Measurements from ENCODE around the gene POMGNT1.

The POMGNT1 gene

DNA sequence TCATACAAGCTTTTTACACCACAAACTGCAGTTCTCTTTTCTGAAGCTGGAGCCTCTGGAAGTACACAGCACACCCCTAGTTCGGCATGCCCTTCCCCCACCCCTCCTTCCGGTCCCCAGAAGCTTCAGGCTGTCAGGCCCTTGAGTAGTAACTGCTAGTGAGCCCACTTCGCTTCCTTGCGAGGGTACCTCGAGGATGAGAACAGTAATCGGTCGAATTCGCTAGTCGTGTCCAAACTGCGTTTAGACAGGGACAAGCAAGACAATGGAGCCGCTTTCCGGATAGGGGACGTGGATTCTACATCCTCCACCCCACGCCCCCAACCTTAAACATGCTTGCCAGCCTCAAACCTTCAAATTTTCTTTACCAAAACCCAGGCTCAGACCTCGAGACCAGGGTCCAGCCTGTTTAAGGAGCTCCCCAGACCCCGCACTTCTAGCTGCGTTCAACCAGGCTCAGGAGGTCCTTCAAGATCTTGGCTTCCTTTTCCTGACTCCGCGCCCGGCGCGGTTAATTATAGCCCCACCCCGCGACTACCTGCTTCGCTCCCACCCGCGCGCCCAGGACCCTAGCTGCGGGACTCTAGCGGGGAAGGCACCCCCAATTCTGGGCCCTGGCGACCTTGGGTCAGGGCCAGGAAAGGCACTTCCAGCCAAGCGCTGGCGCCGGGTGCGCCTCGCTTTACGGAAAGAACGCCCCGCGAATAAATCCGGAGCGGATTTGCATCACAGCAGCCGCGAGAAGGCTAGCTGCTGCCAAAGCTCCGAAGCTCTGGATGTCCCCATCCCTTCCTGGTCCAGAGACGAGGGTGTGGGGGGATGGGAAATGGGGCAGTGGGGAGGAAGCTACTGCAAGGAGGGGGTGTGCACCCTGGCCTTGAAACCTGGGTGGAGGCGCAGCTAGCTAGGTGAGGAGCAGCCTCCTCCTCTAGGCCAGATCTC, 31.4 kb downstream of the POMGNT1 start:
- no peaks in the 10 kb centered on the region for H3K9me3 ChIP-seq (ENCODE audit: severe bottlenecking)
- H3K27ac ChIP-seq (ENCODE audit: poor library complexity, severe bottlenecking): no peak overlapping the region
- no peak for DNase-seq (ENCODE audit: low spot score)
- H3K27me3 ChIP-seq (ENCODE audit: insufficient read depth, poor library complexity, severe bottlenecking): no peaks in the 10 kb centered on the region
- peaks cover 11% of the 10 kb centered on the region for H3K4me1 ChIP-seq (ENCODE audit: insufficient read depth, poor library complexity, severe bottlenecking)
- H3K36me3 ChIP-seq (ENCODE audit: low read depth): no peaks in the 10 kb centered on the region
- H3K4me3 ChIP-seq (ENCODE audit: severe bottlenecking): no peak overlapping the region
- no peak for ATAC-seq (ENCODE audit: low read depth)
- TF ChIP-seq, protein P1, sequence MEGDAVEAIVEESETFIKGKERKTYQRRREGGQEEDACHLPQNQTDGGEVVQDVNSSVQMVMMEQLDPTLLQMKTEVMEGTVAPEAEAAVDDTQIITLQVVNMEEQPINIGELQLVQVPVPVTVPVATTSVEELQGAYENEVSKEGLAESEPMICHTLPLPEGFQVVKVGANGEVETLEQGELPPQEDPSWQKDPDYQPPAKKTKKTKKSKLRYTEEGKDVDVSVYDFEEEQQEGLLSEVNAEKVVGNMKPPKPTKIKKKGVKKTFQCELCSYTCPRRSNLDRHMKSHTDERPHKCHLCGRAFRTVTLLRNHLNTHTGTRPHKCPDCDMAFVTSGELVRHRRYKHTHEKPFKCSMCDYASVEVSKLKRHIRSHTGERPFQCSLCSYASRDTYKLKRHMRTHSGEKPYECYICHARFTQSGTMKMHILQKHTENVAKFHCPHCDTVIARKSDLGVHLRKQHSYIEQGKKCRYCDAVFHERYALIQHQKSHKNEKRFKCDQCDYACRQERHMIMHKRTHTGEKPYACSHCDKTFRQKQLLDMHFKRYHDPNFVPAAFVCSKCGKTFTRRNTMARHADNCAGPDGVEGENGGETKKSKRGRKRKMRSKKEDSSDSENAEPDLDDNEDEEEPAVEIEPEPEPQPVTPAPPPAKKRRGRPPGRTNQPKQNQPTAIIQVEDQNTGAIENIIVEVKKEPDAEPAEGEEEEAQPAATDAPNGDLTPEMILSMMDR (IDR thresholded peaks at IDR 0.05; ENCODE audit: poor library complexity, severe bottlenecking): no peak

DNA sequence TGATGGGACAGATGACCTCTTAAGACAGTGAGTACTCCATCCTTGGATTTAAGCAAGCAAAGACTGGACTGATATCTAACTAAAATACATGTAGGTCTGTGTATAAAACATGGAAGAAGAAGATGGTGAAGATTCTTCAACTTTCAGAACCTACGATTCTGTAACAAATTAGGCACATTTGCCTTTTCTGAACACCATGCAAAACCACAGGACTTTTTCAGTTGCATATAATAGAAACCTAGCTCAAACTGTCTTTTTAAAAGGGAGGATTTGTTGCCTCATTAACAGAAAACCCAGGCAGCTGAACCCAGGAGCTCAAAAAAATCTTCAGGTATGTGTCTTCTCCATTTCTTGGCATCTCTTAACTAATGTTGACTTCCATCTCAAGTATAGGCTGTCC, 38.0 kb downstream of the POMGNT1 start:
- no peak for ATAC-seq (ENCODE audit: low read depth)
- H3K4me3 ChIP-seq (ENCODE audit: severe bottlenecking): no peak overlapping the region
- no peaks in the 10 kb centered on the region for H3K36me3 ChIP-seq (ENCODE audit: low read depth)
- TF ChIP-seq, protein P1 (IDR thresholded peaks at IDR 0.05; ENCODE audit: poor library complexity, severe bottlenecking): no peak
- H3K9me3 ChIP-seq (ENCODE audit: severe bottlenecking): no peaks in the 10 kb centered on the region
- no peak for DNase-seq (ENCODE audit: low spot score)
- no peaks in the 10 kb centered on the region for H3K4me1 ChIP-seq (ENCODE audit: insufficient read depth, poor library complexity, severe bottlenecking)
- H3K27ac ChIP-seq (ENCODE audit: poor library complexity, severe bottlenecking): no peak overlapping the region
- H3K27me3 ChIP-seq (ENCODE audit: insufficient read depth, poor library complexity, severe bottlenecking): no peaks in the 10 kb centered on the region

DNA sequence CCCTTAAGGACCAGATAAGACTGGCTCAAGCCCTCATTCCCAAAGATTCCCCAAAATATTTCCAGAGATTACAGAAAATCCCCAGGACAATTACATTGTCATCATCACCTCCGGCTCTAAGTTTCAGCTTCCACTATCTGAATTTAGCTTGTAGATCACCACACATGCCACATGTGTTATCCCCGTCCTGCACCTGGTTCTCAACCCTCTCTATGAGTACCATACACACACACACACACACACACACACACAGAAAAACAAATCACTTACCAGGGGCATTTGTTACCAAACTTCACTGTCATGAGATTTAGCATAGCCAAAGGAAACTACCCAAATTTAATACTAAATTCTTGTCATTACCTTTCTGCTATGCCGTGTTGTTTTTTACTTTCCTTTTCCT, 38.7 kb downstream of the POMGNT1 start:
- no peaks in the 10 kb centered on the region for H3K27me3 ChIP-seq (ENCODE audit: insufficient read depth, poor library complexity, severe bottlenecking)
- H3K4me1 ChIP-seq (ENCODE audit: insufficient read depth, poor library complexity, severe bottlenecking): no peaks in the 10 kb centered on the region
- H3K27ac ChIP-seq (ENCODE audit: poor library complexity, severe bottlenecking): no peak overlapping the region
- no peak overlapping the region for H3K4me3 ChIP-seq (ENCODE audit: severe bottlenecking)
- no peak for ATAC-seq (ENCODE audit: low read depth)
- no peaks in the 10 kb centered on the region for H3K36me3 ChIP-seq (ENCODE audit: low read depth)
- TF ChIP-seq, protein P1 (IDR thresholded peaks at IDR 0.05; ENCODE audit: poor library complexity, severe bottlenecking): no peak
- DNase-seq (ENCODE audit: low spot score): no peak
- H3K9me3 ChIP-seq (ENCODE audit: severe bottlenecking): no peaks in the 10 kb centered on the region

DNA sequence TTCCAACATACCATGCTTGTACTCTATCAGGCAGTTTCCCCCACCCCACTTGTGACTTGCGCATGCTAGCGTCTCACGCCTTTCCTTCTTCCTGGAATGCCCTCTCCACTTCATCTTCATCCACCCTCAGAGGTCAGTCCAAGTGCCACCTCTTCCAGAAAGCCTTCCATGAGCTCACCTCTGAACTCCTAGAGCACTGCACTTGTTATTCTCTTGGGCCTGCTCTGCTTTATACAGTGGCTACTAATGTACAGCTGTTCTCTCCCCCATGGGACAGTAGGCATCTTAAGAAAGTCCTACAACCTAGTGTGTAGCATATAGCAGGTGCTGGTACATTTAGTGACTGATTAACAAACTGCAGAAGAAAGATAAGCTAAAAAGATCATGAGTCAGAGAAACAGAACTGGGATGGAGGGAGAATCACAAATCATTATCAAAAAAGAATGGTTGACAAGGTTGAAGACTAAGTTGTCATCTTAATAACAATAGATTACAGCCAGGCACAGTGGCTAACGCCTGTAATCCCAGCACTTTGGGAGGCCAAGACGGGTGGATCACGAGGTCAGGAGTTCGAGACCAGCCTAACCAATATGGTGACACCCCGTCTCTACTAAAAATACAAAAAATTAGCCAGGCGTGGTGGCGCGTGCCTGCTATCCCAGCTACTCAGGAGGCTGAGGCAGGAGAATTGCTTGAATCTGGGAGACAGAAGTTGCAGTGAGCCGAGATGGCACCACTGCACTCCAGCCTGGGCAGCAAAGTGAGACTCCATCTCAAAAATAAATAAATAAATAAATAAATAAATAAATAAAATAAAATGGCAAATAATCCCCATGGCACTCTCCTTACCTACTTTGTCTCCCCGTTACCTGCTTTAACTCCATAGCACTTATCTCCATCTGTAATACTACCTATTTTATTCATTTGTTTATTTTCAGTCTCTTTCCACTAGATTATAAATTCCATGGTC, 39.6 kb downstream of the POMGNT1 start:
- ATAC-seq (ENCODE audit: low read depth): no peak
- H3K27me3 ChIP-seq (ENCODE audit: insufficient read depth, poor library complexity, severe bottlenecking): no peaks in the 10 kb centered on the region
- no peaks in the 10 kb centered on the region for H3K9me3 ChIP-seq (ENCODE audit: severe bottlenecking)
- no peak overlapping the region for H3K27ac ChIP-seq (ENCODE audit: poor library complexity, severe bottlenecking)
- H3K36me3 ChIP-seq (ENCODE audit: low read depth): no peaks in the 10 kb centered on the region
- H3K4me3 ChIP-seq (ENCODE audit: severe bottlenecking): no peak overlapping the region
- DNase-seq (ENCODE audit: low spot score): no peak
- TF ChIP-seq, protein P1 (IDR thresholded peaks at IDR 0.05; ENCODE audit: poor library complexity, severe bottlenecking): no peak
- no peaks in the 10 kb centered on the region for H3K4me1 ChIP-seq (ENCODE audit: insufficient read depth, poor library complexity, severe bottlenecking)
